ENCODE measurements around the gene DEFB132.

DNA sequence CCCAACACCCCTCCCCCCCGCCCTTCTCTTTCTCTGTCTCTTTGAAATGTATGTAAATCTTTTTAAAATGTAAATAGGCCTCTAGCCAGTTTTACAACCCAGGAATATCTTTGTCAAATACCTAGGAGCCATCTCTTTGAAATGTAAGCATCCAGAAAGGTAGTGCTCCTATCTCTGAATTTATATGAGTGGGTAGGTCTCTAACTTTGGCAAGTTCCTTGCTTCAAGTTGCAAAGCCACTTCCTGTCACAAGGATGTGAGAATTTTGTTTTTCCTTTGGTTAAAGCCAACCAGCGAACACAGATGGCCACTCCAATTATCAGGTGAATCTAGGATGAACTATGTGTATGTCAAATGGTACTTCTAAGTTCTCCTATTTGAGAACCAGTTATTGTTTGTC lies 6.2 kb upstream of the DEFB132 start:
- TF ChIP-seq POLR2AphosphoS5 (IDR thresholded peaks at IDR 0.05; ENCODE audit: borderline replicate concordance, low read depth, low read length): no peak
- no peak for TF ChIP-seq EZH2 (IDR thresholded peaks at IDR 0.05)
- TF ChIP-seq FOXP2 (optimal IDR thresholded peaks at IDR 0.05; ENCODE audit: control extremely low read depth, extremely low read length, insufficient read depth): no peak

All from SK-N-MC (cell line).